KMS-11 (cell line): ENCODE results near the gene EIF4E.
"Not testable (repeated sequence)": the region's sequence is repeated elsewhere in the genome, so short reads cannot be mapped to it uniquely, and the experiment has no call there.

Source experiments
- H2AFZ ChIP-seq: fragments of 200-600 bp; sonication (generic); 2 replicates; pipeline ENCODE4 v1.6.1; 2016; ENCODE audit warnings: antibody characterized with exemption, mixed run types, low read depth
- H3K27ac ChIP-seq: fragments of 200-600 bp; sonication (generic); 2 replicates; pipeline ENCODE4 v1.6.1; 2016; ENCODE audit warnings: mild to moderate bottlenecking, mixed run types
- H3K27me3 ChIP-seq: fragments of 200-600 bp; sonication (generic); 2 replicates; pipeline ENCODE4 v1.6.1; 2017; ENCODE audit warnings: mild to moderate bottlenecking, low read depth, mixed run types, moderate library complexity; ENCODE audit not compliant: insufficient read depth
- H3K36me3 ChIP-seq: fragments of 200-600 bp; sonication (generic); 2 replicates; pipeline ENCODE4 v1.6.1; 2017; ENCODE audit warnings: mild to moderate bottlenecking, mixed run types; ENCODE audit not compliant: insufficient read depth
- H3K4me1 ChIP-seq: fragments of 200-600 bp; sonication (generic); 2 replicates; pipeline ENCODE4 v1.6.1; 2016; ENCODE audit warnings: mild to moderate bottlenecking, low read depth, mixed run types; ENCODE audit not compliant: poor library complexity, severe bottlenecking
- H3K4me2 ChIP-seq: fragments of 200-600 bp; sonication (generic); 2 replicates; pipeline ENCODE4 v1.7.0; 2016; ENCODE audit warnings: mild to moderate bottlenecking, mixed run types
- H3K4me3 ChIP-seq: fragments of 200-600 bp; sonication (generic); IDR thresholded peaks from 2 replicates; pipeline ENCODE4 v1.6.1; 2017; ENCODE audit warnings: low read depth, low read length, mixed read lengths; ENCODE audit not compliant: insufficient read depth
- H3K79me2 ChIP-seq: fragments of 200-600 bp; sonication (generic); 2 replicates; pipeline ENCODE4 v1.6.1; 2016; ENCODE audit warnings: low read depth, mixed run types; ENCODE audit not compliant: insufficient read depth
- H3K9ac ChIP-seq: fragments of 200-600 bp; sonication (generic); 2 replicates; pipeline ENCODE4 v1.6.1; 2016; ENCODE audit warnings: mild to moderate bottlenecking, mixed run types
- H4K20me1 ChIP-seq: fragments of 200-600 bp; sonication (generic); 2 replicates; pipeline ENCODE4 v1.6.1; 2016; ENCODE audit warnings: mild to moderate bottlenecking, mixed run types; ENCODE audit not compliant: insufficient read depth
- TF ChIP-seq, protein P1 (sequence below): fragments of 200-600 bp; sonication (generic); conservative IDR thresholded peaks from 2 replicates; pipeline ENCODE4 v1.6.1; 2017; ENCODE audit warnings: low read depth, mild to moderate bottlenecking, antibody characterized with exemption, low read length, moderate library complexity, mixed read lengths

Gene EIF4E

DNA sequence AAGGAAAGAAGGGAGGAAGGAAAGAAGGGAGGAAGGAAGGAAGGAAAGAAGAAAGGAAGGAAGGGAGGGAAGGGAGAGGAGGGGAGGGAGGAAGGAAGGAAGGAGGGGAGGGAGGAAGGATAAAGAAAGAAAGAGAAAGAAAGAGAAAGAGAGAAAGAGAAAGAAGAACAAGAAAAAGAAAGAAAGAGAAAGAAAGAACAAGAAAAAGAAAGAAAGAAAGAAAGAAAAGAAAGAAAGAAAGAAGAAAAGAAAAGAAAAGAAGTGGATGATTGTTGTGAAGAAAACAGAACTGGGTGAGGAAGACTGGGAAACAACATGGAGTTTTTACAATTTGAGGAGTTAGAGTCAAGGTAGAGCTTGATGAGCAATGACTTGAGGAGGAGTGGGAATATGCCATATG is 78.0 kb downstream of the EIF4E start:
- H3K4me3 ChIP-seq, result no peak overlapping the region
- no peak overlapping the region for H2AFZ ChIP-seq
- no peaks in the 10 kb centered on the region for H4K20me1 ChIP-seq
- H3K36me3 ChIP-seq, result no peaks in the 10 kb centered on the region
- TF ChIP-seq, protein P1, sequence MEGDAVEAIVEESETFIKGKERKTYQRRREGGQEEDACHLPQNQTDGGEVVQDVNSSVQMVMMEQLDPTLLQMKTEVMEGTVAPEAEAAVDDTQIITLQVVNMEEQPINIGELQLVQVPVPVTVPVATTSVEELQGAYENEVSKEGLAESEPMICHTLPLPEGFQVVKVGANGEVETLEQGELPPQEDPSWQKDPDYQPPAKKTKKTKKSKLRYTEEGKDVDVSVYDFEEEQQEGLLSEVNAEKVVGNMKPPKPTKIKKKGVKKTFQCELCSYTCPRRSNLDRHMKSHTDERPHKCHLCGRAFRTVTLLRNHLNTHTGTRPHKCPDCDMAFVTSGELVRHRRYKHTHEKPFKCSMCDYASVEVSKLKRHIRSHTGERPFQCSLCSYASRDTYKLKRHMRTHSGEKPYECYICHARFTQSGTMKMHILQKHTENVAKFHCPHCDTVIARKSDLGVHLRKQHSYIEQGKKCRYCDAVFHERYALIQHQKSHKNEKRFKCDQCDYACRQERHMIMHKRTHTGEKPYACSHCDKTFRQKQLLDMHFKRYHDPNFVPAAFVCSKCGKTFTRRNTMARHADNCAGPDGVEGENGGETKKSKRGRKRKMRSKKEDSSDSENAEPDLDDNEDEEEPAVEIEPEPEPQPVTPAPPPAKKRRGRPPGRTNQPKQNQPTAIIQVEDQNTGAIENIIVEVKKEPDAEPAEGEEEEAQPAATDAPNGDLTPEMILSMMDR, result no peak
- H3K4me2 ChIP-seq, result no peak overlapping the region
- H3K9ac ChIP-seq, result no peak overlapping the region
- H3K79me2 ChIP-seq, result no peaks in the 10 kb centered on the region
- no peaks in the 10 kb centered on the region for H3K27me3 ChIP-seq
- H3K4me1 ChIP-seq, result no peaks in the 10 kb centered on the region
- H3K27ac ChIP-seq, result no peak overlapping the region

DNA sequence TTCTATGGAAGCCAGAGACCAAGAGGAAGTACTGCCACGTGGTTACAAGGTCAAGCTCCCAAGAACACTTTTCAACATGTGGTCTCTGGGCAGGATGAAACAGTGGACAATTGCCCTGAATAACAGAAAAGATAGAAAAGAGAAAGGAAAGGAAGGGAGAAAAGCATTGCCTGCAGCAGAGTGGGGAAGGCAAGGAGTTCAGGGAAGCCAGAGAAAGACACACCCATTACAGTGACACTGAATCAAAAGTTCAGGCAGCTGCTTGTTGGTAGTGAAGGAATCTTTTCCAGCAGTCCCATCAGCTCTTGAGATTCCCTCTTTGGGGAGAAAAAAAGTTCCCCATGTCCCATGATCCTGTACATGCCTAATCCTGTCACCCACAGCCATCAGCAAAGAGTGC is 80.5 kb downstream of the EIF4E start:
- no peaks in the 10 kb centered on the region for H4K20me1 ChIP-seq
- H3K4me1 ChIP-seq, result no peaks in the 10 kb centered on the region
- TF ChIP-seq, protein P1, result no peak
- H3K79me2 ChIP-seq, result no peaks in the 10 kb centered on the region
- no peaks in the 10 kb centered on the region for H3K36me3 ChIP-seq
- H2AFZ ChIP-seq, result no peak overlapping the region
- no peaks in the 10 kb centered on the region for H3K27me3 ChIP-seq
- no peak overlapping the region for H3K27ac ChIP-seq
- no peak overlapping the region for H3K4me3 ChIP-seq
- no peak overlapping the region for H3K9ac ChIP-seq
- no peak overlapping the region for H3K4me2 ChIP-seq

DNA sequence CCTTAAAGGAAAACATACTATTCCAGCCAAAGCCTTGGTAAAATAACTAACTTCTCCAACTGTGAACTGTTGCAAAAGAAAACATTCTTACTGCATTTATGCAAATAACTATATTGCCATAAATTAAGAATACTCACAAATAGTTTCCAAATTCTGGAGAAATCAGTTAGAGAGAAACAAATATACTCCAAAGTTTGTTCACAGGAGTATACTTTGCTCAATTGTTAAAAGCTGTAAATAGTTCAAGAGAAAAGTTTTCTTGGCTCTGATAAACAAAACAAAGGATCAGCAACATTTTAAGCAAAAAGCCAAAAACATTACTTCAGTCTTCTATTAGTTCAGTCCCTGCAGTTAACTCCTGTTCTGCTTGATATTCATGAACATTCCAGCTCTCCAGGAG is 83.0 kb downstream of the EIF4E start:
- H3K79me2 ChIP-seq, result no peaks in the 10 kb centered on the region
- no peaks in the 10 kb centered on the region for H3K36me3 ChIP-seq
- H3K4me3 ChIP-seq, result no peak overlapping the region
- no peak overlapping the region for H3K4me2 ChIP-seq
- no peaks in the 10 kb centered on the region for H3K27me3 ChIP-seq
- TF ChIP-seq, protein P1, result no peak
- H2AFZ ChIP-seq, result no peak overlapping the region
- H3K4me1 ChIP-seq, result no peaks in the 10 kb centered on the region
- H3K27ac ChIP-seq, result no peak overlapping the region
- no peak overlapping the region for H3K9ac ChIP-seq
- H4K20me1 ChIP-seq, result no peaks in the 10 kb centered on the region

DNA sequence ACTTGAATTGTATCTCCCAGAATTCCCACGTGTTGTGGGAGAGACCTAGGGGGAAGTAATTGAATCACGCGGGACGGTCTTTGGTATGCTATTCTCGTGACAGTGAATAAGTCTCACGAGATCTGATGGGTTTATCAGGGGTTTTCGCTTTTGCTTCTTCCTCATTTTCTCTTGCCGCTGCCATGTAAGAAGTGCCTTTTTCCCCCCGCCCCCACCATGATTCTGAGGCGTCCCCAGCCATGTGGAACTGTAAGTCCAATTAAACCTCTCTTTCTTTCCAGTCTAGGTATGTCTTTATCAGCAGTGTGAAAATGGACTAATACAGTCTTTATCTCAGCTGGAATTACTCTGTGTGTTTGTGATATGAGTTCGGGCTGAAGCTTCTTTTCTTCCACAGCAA is 86.0 kb downstream of the EIF4E start:
- not testable (repeated sequence) for H3K4me1 ChIP-seq, H3K27me3 ChIP-seq, H3K4me2 ChIP-seq, H3K9ac ChIP-seq, H3K79me2 ChIP-seq, H3K27ac ChIP-seq, H2AFZ ChIP-seq, H3K36me3 ChIP-seq, H3K4me3 ChIP-seq, H4K20me1 ChIP-seq

DNA sequence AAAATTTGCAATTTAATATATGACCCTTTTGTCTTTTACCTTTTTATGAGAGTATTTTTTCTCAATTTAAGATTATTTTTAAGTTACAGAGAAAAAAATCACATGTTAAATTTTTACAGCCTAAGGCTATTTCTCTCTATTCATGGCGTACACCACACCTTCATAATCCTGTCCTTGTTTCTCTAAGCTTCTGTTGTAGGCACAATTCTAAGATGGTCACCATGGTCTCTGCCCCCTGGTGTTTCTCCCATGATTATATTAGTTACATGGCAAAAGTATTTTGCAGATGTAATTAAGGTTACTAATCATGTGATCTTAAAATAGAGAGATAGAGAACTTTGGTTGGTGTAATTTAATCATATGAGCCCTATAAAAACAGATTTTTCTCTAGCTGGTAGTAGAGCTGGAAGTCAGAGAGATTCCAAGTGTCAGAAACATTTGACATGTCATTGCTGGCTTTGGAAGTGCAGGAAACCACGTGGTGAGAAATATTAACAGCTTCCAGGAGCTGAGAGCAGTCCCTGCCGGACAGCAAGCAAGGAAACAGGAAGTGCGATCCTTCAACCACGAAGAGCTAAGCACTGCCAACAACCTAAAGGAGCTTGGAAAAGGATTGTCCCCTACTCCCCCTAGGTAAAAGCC is 89.8 kb downstream of the EIF4E start:
- H3K4me2 ChIP-seq, result no peak overlapping the region

More for the DNA sequence above, 89.8 kb downstream of the EIF4E start:
- Histone ChIP-seq H3K27me3 (no peaks in the 10 kb centered on the region), H3K27ac (no peak overlapping the region), H3K4me1 (no peaks in the 10 kb centered on the region), H2AFZ (no peak overlapping the region), H3K9ac (no peak overlapping the region), H4K20me1 (no peaks in the 10 kb centered on the region), H3K36me3 (no peaks in the 10 kb centered on the region), H3K79me2 (no peaks in the 10 kb centered on the region), H3K4me3 (no peak overlapping the region)
- TF ChIP-seq, protein P1, result no peak
